GM10266 (cell line): ENCODE data around the gene CDT1.

Source experiments
- DNase-seq: peaks from one replicate; pipeline ENCODE4 v3.0.0; 2012; ENCODE audit errors: extremely low spot score
- CTCF ChIP-seq: IDR thresholded peaks from 2 replicates; pipeline ENCODE4 v1.5.1; 2012; ENCODE audit warnings: mild to moderate bottlenecking, low read depth; ENCODE audit not compliant: control insufficient read depth, insufficient read depth; ENCODE audit errors: missing control alignments

Gene CDT1

GRCh38 chr16:88843256-88843655 is 39.7 kb downstream of the CDT1 start:
- no peak for DNase-seq
- TF ChIP-seq CTCF: no peak

GRCh38 chr16:88844419-88845036 is 40.9 kb downstream of the CDT1 start:
- no peak for DNase-seq
- TF ChIP-seq CTCF: no peak

- TF ChIP-seq CTCF: no peak
- DNase-seq: no peak
Measured at GRCh38 chr16:88846088-88846487, 42.5 kb downstream of the CDT1 start.

GRCh38 chr16:88847654-88848053 is 44.1 kb downstream of the CDT1 start:
- no peak for DNase-seq
- TF ChIP-seq CTCF: no peak

- TF ChIP-seq CTCF: no peak
- no peak for DNase-seq
Measured at GRCh38 chr16:88848557-88848956, 45.0 kb downstream of the CDT1 start.

- DNase-seq: no peak
- TF ChIP-seq CTCF: no peak
Measured at GRCh38 chr16:88850531-88851199, 47.1 kb downstream of the CDT1 start.

GRCh38 chr16:88851616-88852015 is 48.0 kb downstream of the CDT1 start:
- TF ChIP-seq CTCF: no peak
- no peak for DNase-seq
